Right lobe of liver (tissue), 6 donors: ENCODE measurements around the gene SLC38A10. TPM values are rescaled to one million over a fixed set of nuclear protein-coding genes. Genes with fewer than 3 reads are reported as not detected.
A peak's percentile ranks its signal among the peaks of the same experiment; 100 is the strongest.

Experiments
- ATAC-seq, 4 donors: fragments of 200-7000 bp; cut with Tn5 transposase; one replicate each; pipeline ENCODE4 v1.9.1; 2020; ENCODE audit warnings: mild to moderate bottlenecking in 4 of 4, moderate library complexity in 4 of 4
- DNase-seq, 3 donors: peaks; one replicate each; pipeline ENCODE4 v3.0.0-alpha.2; 2020
- H3K27ac ChIP-seq, 3 donors: fragments of 200-600 bp; one replicate each; pipeline ENCODE4 v1.8.0; 2022
- H3K27me3 ChIP-seq, 2 donors: fragments of 200-600 bp; one replicate each; pipeline ENCODE4 v1.8.0; 2022
- H3K36me3 ChIP-seq, 4 donors: fragments of 200-600 bp; sonication (generic) in 1 of 4; one replicate each; pipeline versions ENCODE4 v1.5.1 to v1.8.0; 2017 to 2022; ENCODE audit warnings: control low read depth in 1 of 4
- H3K4me1 ChIP-seq, 4 donors: fragments of 200-600 bp; sonication (generic) in 1 of 4; one replicate each; pipeline versions ENCODE4 v1.5.1 to v1.8.0; 2017 to 2022; ENCODE audit warnings: control low read depth in 1 of 4
- H3K4me3 ChIP-seq, 3 donors: fragments of 200-600 bp; one replicate each; pipeline ENCODE4 v1.8.0; 2022
- H3K9me3 ChIP-seq, 4 donors: fragments of 200-600 bp; sonication (generic) in 1 of 4; one replicate each; pipeline versions ENCODE4 v1.5.1 to v1.8.0; 2017 to 2022; ENCODE audit warnings: control low read depth in 1 of 4
- POLR2A ChIP-seq: fragments of 450-650 bp; IDR thresholded peaks from one replicate; pipeline ENCODE4 v1.6.1; 2017; ENCODE audit warnings: antibody characterized with exemption, mild to moderate bottlenecking
- WGBS: methylation state at CpG from one replicate; pipeline ENCODE4 v1.1.6; 2018; ENCODE audit warnings: low coverage, low lambda C conversion rate; ENCODE audit not compliant: insufficient coverage; ENCODE audit errors: missing lambda C conversion rate; 5-methylcytosine and 5-hydroxymethylcytosine counted together
- intact Hi-C, 2 donors: fragments of 100-400 bp; cut with DNase I; formaldehyde crosslinking; loops; one replicate each; pipeline versions ENCODE4 v1.11.2 to v1.14.1; 2022
- total RNA-seq, 6 experiments: library from RNA; depleted of rRNA in 2 of 6; stranded (reverse); fragments of >200 nt in 2 of 6; fragmentation: NEBNext Ultra II Directional in 3 of 6; extraction: Animal tissue kit (Norgen Biotek cat#: 25700) in 3 of 6; gene quantifications; one replicate each; pipeline versions ENCODE4 v1.1.0 to v1.2.4, GENCODE V29; 2016 to 2023
- TF ChIP-seq, protein P1 (sequence below), 4 donors: fragments of 200-600 bp in 3 of 4; fragments of 450-650 bp in 1 of 4; IDR thresholded peaks; one replicate each; pipeline versions ENCODE4 v1.5.1 to v1.8.0; 2016 to 2022; ENCODE audit warnings: antibody characterized with exemption in 4 of 4, mild to moderate bottlenecking in 2 of 4
- donor health status: DM: no; HTN: yes; CAD: no.
- donor health status: DM: no; HTN: no; CAD: no.
- donor health status: DM: no; HTN: no; CAD: no.
- donor health status: DM: no; HTN: yes; CAD: no.
- donor health status: DM: no; HTN: yes; CAD: no.

SLC38A10 gene
- total RNA-seq, 6 experiments from 2014 or later, result 60.9 to 104 (median 86.1) TPM

DNA sequence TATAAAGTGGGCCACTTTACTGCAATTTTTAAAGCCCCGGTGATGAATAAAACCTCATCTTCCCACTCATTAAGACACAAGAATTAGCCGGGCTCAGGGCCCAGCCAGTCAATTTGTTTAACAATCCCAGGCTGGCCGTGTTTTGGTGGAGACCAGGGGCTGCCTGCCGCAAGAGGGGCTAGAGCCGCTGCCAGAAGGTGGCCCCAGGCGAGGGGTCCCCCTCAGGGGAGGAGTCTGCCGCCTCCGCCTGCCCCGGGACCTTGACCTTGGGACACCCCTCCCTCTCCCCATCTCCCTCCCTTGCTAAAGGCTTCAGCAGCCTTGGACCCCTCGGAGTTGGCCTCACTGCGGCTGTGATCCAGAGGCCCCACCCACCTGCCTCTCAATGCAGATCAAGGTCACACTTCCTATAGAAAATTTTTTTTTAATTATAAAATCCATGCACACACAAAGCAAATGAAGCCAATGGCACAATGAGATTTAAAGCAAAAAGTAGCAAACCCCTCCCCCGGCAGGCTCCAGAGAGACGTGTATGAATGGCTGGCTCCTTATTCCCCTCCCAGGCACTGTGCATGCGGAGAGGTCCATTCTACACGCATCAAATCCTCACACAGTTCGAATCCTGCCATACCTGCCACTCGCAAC, 23.0 kb upstream of the SLC38A10 start:
- ATAC-seq, result no peak
- Histone ChIP-seq H3K36me3 (no peaks in the 10 kb centered on the region), H3K9me3 (no peaks in the 10 kb centered on the region), H3K27me3 (no peaks in the 10 kb centered on the region), H3K27ac (no peak overlapping the region), H3K4me3 (no peak overlapping the region), H3K4me1 (peaks cover 0 to 3% (median 1%) of the 10 kb centered on the region in 4 donors)
- intact Hi-C loops, result no loop called here
- TF ChIP-seq POLR2A, result no peak
- TF ChIP-seq, protein P1, sequence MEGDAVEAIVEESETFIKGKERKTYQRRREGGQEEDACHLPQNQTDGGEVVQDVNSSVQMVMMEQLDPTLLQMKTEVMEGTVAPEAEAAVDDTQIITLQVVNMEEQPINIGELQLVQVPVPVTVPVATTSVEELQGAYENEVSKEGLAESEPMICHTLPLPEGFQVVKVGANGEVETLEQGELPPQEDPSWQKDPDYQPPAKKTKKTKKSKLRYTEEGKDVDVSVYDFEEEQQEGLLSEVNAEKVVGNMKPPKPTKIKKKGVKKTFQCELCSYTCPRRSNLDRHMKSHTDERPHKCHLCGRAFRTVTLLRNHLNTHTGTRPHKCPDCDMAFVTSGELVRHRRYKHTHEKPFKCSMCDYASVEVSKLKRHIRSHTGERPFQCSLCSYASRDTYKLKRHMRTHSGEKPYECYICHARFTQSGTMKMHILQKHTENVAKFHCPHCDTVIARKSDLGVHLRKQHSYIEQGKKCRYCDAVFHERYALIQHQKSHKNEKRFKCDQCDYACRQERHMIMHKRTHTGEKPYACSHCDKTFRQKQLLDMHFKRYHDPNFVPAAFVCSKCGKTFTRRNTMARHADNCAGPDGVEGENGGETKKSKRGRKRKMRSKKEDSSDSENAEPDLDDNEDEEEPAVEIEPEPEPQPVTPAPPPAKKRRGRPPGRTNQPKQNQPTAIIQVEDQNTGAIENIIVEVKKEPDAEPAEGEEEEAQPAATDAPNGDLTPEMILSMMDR (IDR thresholded peaks at IDR 0.05), result no peak
- 85% methylated on average over 10 of the region's 17 CpGs for WGBS
- DNase-seq, result no peak

DNA sequence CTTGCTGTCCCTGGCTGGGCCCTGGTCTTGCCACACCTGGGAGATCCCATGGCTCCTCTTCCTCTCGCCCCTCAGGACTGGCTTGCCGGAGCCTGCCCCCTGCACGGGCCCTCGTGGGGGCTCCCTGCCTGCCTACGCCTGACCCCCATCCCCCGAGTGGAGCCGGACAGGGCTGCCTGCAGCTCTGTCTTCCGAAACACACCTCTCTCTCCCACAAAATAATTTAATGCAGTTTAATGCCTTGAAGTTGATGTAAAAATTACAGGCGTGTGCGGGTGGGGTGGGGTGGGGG, 22.4 kb upstream of the SLC38A10 start:
- ATAC-seq, result no peak
- no peak overlapping the region for H3K4me3 ChIP-seq
- TF ChIP-seq POLR2A, result no peak
- TF ChIP-seq, protein P1 (IDR thresholded peaks at IDR 0.05), result no peak
- no peaks in the 10 kb centered on the region for H3K4me1 ChIP-seq
- 81% methylated on average over 8 of the region's 10 CpGs for WGBS
- H3K27ac ChIP-seq, result no peak overlapping the region
- no peaks in the 10 kb centered on the region for H3K36me3 ChIP-seq
- no peak for DNase-seq
- no peaks in the 10 kb centered on the region for H3K27me3 ChIP-seq
- no peaks in the 10 kb centered on the region for H3K9me3 ChIP-seq
- intact Hi-C loops, result no loop called here

GRCh38 chr17:81315885-81316391, 20.8 kb upstream of the SLC38A10 start:
- DNase-seq (no peak), ATAC-seq (peak in 1 of 4 donors; percentile 2)
- Histone ChIP-seq H3K9me3 (no peaks in the 10 kb centered on the region), H3K4me3 (no peak overlapping the region), H3K36me3 (no peaks in the 10 kb centered on the region), H3K27me3 (no peaks in the 10 kb centered on the region), H3K27ac (no peak overlapping the region), H3K4me1 (no peaks in the 10 kb centered on the region)
- no peak for TF ChIP-seq POLR2A
- TF ChIP-seq, protein P1 (IDR thresholded peaks at IDR 0.05), result no peak
- intact Hi-C loops, result no loop called here
- WGBS, result 57% methylated on average over 2 of the region's 20 CpGs

- DNase-seq (no peak), ATAC-seq (peak in 1 of 4 donors; percentile 3)
- no peak overlapping the region for H3K4me3 ChIP-seq
- TF ChIP-seq, protein P1 (IDR thresholded peaks at IDR 0.05), result no peak
- no peak for TF ChIP-seq POLR2A
- H3K9me3 ChIP-seq, result no peaks in the 10 kb centered on the region
- H3K4me1 ChIP-seq, result no peaks in the 10 kb centered on the region
- H3K27ac ChIP-seq, result no peak overlapping the region
- no peaks in the 10 kb centered on the region for H3K27me3 ChIP-seq
- WGBS, result no CpG with 5 or more reads among the region's 19 CpGs
- H3K36me3 ChIP-seq, result no peaks in the 10 kb centered on the region
- intact Hi-C loops, result no loop called here
Measured at GRCh38 chr17:81315129-81315884, 20.2 kb upstream of the SLC38A10 start.
